HT-29 (cell line): Measurements from ENCODE around the gene GPD2. TPM values are rescaled to one million over a fixed set of nuclear protein-coding genes. Genes with fewer than 3 reads are reported as not detected.
"Not testable (repeated sequence)": the region's sequence is repeated elsewhere in the genome, so short reads cannot be mapped to it uniquely, and the experiment has no call there.

Source experiments
- DNase-seq: peaks from one replicate; pipeline ENCODE4 v3.0.0-alpha.2; 2015; ENCODE audit warnings: low spot score
- total RNA-seq: library from RNA; depleted of rRNA; stranded (reverse); fragments of >200 nt; shearing (Covaris generic); gene quantifications from 2 replicates; pipeline ENCODE4 v1.2.3, GENCODE V29; 2014

The GPD2 gene
- total RNA-seq, 1 experiment from 2014 or later, result 30.4 TPM

DNA sequence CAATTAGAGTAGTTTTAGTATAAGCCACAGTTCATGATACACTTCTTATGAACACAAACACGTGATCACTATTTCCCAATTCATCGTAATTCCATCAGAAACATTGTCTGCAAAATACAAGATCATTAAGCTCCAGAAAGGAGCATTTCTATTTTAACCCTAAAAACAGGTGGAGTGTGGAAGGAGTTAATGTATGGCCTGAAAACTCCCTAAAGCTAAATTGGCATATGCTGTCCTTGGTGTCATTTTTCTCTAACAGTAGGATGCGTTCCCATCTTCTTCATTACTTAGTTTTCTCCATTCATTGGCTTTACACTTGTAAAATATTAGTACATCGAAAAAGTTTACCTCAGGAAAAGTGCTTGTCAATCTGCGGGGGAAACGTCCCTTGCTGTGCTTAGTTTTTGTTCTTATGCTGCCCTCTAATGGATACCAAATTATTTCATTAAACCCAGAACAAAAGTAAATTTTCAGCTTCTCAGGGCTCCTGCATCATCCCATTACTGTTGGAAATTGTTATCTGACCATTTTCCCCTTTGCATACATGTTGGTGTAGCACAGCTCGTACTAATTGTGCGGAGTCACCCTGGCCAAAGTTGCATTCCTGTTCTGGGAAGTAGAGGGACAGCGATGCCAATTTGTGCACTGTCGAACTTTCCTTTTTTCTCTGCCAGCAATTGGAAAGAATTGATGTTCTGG is 153.4 kb downstream of the GPD2 start:
- DNase-seq, result peak; percentile 59

DNA sequence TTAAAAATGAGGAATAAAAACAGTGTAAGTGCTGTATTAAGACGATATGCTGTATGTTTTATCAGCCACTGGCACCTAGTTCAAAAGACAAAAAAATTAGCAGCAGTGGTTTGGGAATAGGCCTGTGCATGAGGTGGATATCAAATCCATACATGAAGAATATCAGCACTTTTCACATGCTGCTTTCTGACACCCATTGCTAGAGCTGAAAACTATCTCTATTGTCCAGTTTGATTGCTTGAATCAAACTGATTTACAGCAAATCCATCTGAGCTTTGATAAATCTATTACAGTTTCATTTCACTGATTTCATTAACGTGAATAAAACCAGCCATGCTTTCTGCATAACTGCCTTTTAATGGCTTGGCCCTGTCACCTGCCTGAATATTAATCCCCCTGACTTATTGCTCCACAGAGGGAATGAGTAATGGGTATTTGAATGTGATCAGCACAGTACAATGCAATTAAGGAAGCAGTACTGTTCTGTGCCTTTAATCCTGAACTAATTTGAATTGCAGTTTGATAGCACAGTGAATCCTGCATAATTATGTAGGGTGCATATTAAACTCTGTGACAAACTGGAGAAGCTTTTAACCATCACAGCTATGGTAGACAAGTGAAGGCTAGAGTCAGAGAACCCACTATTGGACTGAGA is 154.0 kb downstream of the GPD2 start:
- no peak for DNase-seq

DNA sequence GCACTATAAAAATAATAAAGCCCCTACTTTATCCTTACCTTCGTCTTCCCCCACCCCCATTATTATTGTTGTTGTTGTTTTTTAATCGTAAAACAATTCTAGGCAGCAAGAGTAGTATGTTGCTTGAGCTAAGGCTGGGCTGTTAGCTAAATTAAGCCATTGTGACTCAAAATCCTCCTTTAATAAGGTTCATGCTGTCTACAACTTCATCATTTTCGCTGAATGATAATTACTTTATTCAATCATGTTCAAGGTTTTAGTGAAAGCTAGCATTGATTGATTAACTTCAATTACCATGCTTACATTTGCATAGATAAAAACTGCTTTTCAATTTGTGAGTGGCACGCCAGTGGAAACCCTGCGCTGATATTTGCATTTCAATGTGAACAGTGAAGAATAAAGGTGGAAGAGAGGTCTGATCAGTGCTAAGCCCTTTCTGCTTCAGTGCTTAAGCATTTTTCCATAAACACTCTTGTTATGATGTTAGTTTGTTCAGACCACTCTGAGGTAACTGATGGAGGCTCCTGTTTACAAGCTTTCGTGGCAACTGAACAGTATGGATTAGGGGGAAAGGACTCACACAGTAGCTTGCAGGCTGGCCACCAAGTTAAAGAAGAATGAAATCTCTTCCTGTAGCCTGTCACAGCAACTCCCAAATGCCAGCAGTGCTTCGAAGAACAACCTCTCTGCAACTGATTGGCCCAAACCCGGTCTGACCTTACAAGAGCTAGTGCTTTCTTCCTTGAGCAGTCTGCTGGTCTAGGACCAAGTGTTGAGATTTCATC is 156.8 kb downstream of the GPD2 start:
- DNase-seq, result no peak

DNA sequence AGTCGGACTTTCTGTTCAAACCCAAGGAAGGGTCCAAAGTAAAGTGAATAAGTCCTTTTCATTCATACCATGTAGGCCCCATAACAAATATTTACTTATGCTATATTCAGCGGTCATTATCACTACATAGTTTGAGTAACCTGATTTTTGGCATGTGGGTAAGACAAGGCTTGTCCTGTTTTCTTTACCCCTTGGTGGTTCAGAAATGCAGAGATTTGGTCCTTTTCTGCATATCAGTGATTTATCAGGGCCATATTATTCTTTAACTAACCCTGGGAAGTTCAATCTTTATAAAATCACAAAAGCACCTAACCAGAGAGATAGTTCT is 157.4 kb downstream of the GPD2 start:
- no peak for DNase-seq

DNA sequence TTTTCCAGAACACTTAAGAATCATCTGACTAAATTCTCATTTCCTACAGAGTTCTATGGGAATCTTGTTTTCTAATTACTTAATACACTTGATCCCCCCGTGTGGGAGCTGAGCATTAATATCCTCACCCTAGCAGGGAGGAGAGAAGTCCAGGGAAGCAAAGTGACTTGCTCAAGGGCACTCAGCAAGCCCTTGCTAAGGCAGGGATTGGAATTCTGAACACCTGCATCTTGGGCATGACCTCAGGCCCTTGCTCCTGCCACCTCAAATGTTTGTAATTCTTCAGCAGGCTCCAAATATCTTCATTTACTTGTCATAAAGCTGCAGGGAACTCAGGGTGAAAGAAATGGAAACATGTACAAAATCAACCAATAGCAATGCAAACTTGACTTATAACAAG is 162.4 kb downstream of the GPD2 start:
- DNase-seq, result no peak

DNA sequence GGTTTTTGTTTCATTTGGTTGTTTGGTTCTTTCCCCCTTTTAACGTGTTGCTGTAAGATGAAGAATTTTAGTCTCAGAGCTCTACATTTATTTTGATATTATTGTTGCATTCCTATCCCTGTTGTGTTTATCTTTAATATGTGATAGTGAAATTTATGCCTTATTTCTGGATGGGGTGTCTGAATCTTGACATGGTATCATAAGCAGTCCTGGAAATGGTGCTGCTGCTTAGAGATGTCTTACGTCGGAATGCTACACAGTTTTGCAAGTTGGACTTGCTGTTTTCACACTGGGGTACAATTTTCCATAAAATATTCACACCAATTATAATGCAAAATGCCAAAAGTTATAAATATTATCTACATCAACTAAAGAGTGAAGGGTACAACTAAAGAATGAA is 164.0 kb downstream of the GPD2 start:
- no peak for DNase-seq

DNA sequence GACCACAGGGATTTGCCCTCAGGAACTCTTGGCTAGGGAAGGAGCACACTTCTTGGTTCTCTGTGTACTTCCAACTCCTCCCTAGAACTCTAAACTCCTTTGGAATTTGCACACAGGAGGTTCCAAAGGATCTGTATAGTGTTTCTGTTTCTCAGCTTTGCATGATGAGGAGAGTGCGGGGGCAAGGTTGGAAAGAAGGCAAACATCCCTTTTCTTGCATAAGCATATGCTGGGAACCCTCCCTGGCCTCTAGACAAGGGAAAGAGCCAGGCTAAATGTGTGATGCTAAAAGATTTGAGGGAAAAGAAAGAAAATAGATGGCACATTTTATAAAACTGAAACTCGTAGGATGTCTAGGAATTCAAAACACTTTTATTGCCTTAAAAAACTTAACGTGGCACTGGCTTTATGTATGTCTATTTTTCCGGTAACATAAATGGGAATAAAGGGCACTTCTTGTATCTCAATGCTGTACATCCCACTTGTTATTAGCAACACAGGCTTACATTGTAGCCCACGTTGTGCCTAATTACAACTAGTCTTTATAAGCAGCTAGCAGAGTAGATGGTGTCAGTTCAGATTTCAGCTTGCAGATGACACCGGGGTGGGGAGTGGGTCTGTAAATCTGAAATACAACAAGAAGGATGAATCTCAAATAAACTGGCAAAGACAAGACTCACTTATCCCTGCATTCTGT is 165.8 kb downstream of the GPD2 start:
- no peak for DNase-seq

DNA sequence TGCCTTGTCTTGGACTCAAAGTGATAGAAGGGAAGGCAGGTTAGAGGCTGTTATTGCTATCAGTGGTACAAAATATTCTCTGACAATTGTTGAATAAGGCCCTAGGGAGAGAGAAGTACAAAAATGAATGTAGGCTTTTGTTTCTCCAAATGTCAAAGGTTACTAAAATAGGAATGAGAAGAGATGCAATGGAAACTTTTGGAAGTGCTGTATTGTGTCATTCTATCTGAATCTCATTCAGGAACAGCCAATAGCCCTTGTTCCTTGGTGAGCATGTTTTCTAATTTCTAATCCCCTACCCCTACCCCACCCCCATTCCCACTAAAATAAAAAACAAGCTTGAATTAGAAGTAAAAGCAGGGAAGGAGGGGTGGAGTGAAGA is 166.4 kb downstream of the GPD2 start:
- no peak for DNase-seq

DNA sequence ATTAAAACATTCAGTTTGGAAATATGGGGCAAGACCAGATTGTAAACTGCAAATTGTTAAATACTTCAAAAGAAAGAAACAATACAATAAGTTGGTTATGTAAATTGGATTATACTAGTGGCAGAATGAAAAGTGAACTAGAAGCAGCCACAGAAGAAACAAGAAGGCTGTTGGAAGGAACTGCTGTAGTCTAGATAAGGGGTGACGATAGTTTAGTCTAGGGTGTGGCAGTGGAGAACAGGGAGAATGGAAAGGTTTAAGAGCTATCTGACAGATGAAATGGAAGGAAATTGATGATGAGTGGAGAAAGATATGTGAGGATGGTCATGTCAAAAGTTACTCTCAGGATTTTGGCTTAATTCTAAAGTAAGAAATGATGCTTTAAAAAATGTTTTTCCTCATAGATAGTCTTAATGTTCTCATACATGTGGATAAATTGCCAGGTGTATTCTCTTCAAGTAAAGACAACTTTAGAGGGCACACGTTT is 179.7 kb downstream of the GPD2 start:
- no peak for DNase-seq

DNA sequence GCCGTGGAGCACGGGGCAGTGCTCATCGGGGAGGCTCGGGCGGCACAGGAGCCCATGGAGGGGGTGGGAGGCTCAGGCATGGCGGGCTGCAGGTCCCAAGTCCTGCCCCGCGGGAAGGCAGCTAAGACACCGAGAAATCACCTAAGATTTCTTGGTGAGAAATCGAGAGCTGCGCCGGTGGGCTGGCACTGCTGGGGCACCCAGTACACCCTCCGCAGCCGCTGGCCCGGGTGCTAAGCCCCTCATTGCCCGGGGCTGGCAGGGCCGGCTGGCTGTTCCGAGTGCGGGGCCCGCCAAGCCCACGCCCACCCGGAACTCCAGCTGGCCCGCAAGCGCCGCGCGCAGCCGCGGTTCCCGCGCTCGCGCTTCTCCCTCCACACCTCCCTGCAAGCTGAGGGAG is 181.9 kb downstream of the GPD2 start:
- DNase-seq, result not testable (repeated sequence)

DNA sequence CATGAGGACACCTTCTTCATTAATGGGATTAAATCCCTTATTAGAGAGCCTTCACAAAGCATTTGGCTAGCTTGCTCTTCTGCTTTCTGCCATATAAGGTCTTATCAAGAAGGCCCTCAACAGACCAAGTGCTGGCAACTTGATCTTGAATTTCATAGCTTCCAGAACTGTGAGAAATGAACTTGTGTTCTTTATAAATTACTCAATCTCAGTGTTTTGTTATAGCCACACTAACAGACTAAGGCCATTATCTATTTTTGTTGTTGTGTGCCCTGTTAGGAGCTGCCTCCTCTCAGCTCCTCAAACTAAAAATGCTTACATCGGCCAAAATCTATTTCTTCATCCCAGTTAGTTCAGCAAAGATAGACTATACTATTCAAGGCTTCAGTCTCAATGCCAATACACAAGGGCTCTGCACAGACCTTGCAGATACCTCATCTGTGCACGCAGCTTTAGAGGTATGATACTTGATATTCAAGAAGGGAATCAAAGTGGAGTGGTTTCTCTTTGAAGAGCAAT is 182.9 kb downstream of the GPD2 start:
- no peak for DNase-seq

DNA sequence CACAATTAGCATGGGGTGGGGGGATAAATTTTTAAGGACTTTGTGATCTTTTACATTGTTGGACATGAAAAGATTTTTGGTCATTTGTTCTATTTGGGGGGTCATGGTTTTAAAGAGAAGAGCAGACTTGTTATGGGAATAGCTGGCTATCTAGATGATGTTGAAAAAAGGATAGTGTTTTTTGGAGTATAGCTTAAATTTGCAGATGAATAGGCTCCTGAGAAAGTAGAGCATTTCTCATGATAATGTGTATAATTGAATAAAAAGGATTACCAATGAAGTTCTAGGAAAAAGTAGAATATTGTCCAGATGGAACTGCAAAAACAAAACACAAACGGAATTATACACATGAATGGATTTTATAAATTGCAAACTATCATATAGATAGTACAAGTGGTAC is 186.3 kb downstream of the GPD2 start:
- DNase-seq, result no peak

DNA sequence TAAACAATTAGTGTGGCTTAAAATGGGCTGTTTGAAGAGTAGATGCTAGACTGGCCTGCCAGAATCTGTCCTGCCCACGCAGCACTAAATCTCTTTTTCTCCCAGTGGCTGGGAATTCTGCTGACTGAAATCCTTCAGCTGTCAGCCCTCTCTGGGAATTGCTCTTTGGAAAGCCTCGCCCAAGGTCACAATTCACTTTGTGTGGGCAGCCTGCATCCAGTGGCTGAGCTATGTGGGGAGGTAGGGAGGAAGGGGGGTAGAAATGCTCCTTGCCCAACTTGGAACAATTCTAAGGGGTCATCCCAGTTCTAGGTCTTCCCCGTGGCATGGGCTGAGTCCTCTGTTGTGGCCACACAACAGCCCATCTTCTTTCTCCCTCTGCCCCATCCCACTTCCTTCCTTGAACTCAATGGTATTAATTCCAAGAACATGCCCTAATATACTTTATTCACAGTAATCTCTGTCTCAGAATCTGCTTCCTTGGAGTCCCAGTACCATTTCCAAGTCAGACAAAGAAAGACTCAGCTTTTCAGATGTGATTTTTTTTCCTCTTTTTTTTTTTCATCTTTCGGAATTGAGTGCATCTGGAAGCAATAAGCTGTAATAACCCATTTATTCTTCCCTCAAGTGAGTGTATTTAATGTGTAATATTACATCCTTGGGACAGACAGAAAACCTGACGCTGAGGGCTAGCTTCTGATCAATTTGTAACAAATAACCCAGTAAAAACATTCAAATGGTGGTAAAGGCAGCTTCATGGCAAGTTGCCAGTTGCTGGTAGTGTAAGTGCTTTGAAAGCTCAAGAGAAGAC is 189.4 kb downstream of the GPD2 start:
- no peak for DNase-seq

DNA sequence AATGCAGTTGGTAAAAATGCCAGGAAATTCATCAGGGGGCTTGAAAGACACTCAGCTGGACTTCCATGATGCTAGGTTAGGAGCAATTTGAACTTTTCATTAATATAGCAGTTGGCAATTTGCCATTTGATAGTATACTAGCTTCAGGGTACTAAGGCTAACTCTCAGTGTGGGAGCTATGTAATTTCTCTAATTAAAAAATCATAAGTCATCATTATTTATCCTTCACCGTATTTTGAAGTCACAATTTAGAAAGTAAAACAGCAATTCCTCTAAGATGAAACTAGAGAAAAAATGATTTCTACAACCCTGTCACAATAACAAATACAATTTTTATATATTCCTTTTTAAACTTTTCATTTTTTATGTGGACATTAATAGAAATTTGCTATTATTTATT is 190.8 kb downstream of the GPD2 start:
- no peak for DNase-seq

DNA sequence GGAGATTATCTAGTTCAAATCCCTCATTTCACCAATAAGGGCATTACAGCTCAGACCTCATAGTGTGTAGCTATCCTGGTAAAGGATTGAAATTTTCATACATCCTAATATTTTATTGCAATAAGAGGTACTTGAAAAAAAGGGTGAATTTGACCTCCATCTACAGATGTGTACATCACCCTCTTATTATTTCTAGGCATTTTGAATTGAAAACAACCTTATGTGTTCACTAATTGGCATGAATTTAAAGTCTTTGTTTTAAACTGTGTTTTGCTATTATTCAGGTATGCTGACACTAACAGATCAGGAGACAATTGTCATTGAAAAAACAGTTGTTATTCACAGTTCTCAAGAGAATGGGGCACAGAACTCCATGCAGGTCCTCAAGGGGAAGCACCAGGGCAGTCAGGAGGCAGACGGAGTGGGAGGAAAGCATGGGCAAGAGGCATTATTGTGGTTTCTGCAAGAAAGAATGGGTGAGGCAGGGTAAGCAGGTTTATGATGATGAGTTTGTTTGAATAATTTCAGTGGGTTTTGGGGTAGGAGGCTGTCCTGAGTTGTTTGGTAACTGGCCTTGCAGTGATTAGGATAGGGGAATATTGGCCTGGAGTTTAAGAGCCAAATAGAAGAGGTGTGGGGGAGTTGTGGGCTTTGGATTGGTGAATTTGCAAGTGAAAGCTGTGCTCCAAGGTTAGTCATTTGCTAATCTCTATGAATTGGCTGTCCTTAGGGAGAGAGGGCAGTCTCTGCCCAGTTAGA is 194.6 kb downstream of the GPD2 start:
- DNase-seq, result no peak

DNA sequence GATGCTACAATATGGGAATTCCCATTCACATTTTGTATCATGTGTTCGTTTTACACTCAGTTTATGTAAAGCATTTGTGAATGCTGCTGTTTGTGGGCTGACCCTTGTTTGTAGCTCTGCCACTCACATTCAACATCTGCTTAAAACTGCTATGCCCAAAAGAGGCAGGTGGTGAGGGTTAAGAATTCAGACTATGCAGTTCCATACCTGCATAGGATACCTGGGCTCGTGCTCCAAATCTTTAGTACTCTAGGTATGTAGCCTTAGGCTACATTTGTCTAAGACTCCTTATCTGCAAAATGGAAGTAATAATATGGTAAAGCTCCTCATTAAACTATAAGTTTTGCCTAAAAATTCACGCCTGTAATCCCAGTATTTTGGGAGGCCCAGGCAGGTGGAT is 199.5 kb downstream of the GPD2 start:
- DNase-seq, result no peak
